Peyer's patch (tissue), 4 donors: Measurements from ENCODE around the gene IRS1. TPM values are rescaled to one million over a fixed set of nuclear protein-coding genes. Genes with fewer than 3 reads are reported as not detected.
A peak's percentile ranks its signal among the peaks of the same experiment; 100 is the strongest.

ENCODE experiments used
- DNase-seq, 3 donors: peaks; one replicate each; pipeline ENCODE4 v3.0.0-alpha.2; 2017 to 2019
- H3K27ac ChIP-seq, 4 donors: fragments of 200-600 bp; sonication (generic); one replicate each; pipeline ENCODE4 v1.5.1; 2016 to 2019
- H3K27me3 ChIP-seq, 2 donors: fragments of 200-600 bp; sonication (generic); one replicate each; pipeline ENCODE4 v1.5.1; 2019
- H3K36me3 ChIP-seq, 3 donors: fragments of 200-600 bp; sonication (generic); one replicate each; pipeline ENCODE4 v1.5.1; 2016 to 2019
- H3K4me1 ChIP-seq, 4 donors: fragments of 200-600 bp; sonication (generic); one replicate each; pipeline ENCODE4 v1.5.1; 2016 to 2019
- H3K4me3 ChIP-seq, 4 donors: fragments of 200-600 bp; sonication (generic); 1 replicate in 3 of 4; 2 replicates in 1 of 4; pipeline ENCODE4 v1.5.1; 2016 to 2019; ENCODE audit warnings: mild to moderate bottlenecking in 1 of 4
- H3K9me3 ChIP-seq, 4 donors: fragments of 200-600 bp; sonication (generic); one replicate each; pipeline ENCODE4 v1.5.1; 2016 to 2019; ENCODE audit warnings: mild to moderate bottlenecking in 1 of 4
- POLR2A ChIP-seq, 2 donors: fragments of 450-650 bp; IDR thresholded peaks; one replicate each; pipeline ENCODE4 v1.5.1; 2017; ENCODE audit warnings: antibody characterized with exemption in 2 of 2, mild to moderate bottlenecking in 2 of 2, moderate library complexity in 2 of 2
- total RNA-seq, 4 donors: library from RNA; depleted of rRNA; stranded (reverse); fragments of >200 nt; gene quantifications; one replicate each; pipeline ENCODE4 v1.1.0, GENCODE V29; 2016
- TF ChIP-seq, protein P1 (sequence below), 6 experiments: fragments of 450-650 bp in 4 of 6; fragments of 200-600 bp in 2 of 6; sonication (generic) in 1 of 6; IDR thresholded peaks; one replicate each; pipeline ENCODE4 v1.5.1; 2017 to 2019; ENCODE audit warnings: antibody characterized with exemption in 6 of 6, mild to moderate bottlenecking in 3 of 6, moderate library complexity in 1 of 6

Gene IRS1
- total RNA-seq, 4 donors from 2014 or later = 8.3 to 67.7 (median 22.5) TPM

DNA sequence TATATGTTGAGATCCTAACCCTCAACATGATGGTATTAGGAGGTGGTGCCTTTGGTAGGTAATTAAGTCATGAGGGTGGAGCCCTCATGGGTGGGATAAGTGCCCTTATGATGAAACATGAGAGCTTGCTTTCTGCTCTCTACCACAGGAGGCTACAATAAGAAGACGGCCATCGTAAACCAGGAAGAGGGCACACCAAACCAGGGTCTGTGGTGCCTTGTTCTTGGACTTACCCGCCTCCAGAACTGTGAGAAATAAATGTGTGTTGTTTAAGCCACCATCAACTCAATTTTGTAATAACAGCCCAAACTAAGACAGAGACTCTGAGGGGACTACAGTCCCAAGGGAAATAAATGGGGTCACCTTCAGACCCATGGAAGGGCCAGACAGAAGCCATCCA lies 52.3 kb downstream of the IRS1 start:
- no peaks in the 10 kb centered on the region for H3K27me3 ChIP-seq
- peaks cover 0 to 4% (median 0%) of the 10 kb centered on the region in 4 donors for H3K4me1 ChIP-seq
- no peaks in the 10 kb centered on the region for H3K36me3 ChIP-seq
- no peaks in the 10 kb centered on the region for H3K9me3 ChIP-seq
- TF ChIP-seq POLR2A (IDR thresholded peaks at IDR 0.05) = no peak
- TF ChIP-seq, protein P1, sequence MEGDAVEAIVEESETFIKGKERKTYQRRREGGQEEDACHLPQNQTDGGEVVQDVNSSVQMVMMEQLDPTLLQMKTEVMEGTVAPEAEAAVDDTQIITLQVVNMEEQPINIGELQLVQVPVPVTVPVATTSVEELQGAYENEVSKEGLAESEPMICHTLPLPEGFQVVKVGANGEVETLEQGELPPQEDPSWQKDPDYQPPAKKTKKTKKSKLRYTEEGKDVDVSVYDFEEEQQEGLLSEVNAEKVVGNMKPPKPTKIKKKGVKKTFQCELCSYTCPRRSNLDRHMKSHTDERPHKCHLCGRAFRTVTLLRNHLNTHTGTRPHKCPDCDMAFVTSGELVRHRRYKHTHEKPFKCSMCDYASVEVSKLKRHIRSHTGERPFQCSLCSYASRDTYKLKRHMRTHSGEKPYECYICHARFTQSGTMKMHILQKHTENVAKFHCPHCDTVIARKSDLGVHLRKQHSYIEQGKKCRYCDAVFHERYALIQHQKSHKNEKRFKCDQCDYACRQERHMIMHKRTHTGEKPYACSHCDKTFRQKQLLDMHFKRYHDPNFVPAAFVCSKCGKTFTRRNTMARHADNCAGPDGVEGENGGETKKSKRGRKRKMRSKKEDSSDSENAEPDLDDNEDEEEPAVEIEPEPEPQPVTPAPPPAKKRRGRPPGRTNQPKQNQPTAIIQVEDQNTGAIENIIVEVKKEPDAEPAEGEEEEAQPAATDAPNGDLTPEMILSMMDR (IDR thresholded peaks at IDR 0.05) = no peak
- no peak overlapping the region for H3K27ac ChIP-seq
- DNase-seq = no peak
- no peak overlapping the region for H3K4me3 ChIP-seq

DNA sequence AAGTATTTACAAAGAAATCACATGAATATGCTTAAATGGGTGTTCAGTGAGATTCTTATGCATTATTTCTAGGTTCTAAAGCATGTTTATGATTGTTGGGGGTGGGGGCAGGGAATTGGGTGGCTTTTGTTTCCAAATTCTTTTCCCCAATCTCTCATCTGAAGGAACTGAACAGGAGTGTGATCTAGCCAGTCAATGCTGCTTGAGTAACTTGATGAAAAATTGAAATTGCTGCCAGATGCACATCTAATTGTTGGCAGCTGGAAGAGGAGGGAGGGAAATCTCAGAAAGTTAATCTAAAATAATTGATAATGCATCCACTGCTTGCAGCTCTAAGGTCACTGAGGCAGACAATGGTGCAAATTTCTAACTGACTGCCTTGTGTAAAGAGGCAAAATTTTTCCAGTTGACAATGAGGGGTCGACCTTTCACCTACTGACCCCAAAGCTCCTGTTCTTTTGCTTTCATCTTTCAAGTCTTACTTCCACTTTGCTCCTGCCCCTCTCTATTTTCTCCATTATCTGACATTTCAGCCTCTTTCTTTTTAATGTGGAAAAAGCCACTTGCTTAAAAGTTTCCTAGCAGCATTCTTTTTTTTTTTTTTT lies 53.3 kb downstream of the IRS1 start:
- H3K4me3 ChIP-seq = no peak overlapping the region
- H3K27me3 ChIP-seq = no peaks in the 10 kb centered on the region
- H3K4me1 ChIP-seq = no peaks in the 10 kb centered on the region
- no peaks in the 10 kb centered on the region for H3K9me3 ChIP-seq
- no peak for TF ChIP-seq POLR2A (IDR thresholded peaks at IDR 0.05)
- TF ChIP-seq, protein P1 (IDR thresholded peaks at IDR 0.05) = no peak
- DNase-seq = no peak
- no peak overlapping the region for H3K27ac ChIP-seq
- no peaks in the 10 kb centered on the region for H3K36me3 ChIP-seq

DNA sequence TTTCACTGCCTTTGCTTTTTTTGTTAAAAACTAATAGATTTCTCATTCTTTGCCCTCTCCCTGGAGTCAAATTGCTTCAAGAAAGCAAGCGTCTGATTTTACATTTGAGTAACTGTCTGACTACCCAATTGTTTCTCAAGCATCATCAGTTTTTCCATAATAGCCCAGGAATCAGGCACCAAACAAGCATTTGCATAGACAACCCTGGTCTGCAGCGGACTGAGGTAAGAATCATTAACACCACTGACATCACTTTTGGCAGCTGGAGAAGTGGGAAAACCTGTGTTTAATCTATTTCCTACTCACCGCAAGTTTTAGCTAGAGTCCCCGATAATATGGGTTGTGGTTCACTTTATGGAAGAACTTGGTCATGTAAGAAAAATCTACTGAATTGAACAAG lies 55.7 kb downstream of the IRS1 start:
- Histone ChIP-seq H3K27ac (no peak overlapping the region), H3K4me1 (peaks cover 0 to 18% (median 0%) of the 10 kb centered on the region in 4 donors)
- DNase-seq = no peak

DNA sequence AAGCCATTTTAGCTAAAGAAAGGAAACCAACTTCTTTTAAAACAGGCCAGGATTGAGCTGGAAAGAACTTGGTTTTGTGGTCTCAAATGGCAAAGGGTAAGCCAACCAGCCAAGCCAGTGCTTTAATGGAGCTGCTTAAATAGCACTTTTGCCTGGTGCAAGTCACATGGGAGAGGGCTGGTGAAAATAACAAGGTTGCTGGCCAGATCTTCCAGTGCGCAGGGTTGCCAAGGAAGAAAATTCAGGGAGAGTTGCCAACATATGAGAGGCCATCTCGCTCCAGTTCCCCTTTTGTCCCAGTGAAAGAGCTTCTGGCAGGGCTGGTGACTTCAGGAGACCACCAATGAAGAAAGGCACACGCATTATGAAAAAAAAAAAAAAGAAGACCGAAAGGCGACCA lies 57.3 kb downstream of the IRS1 start:
- no peak for DNase-seq

More for the DNA sequence above, 55.7 kb downstream of the IRS1 start:
- TF ChIP-seq POLR2A (IDR thresholded peaks at IDR 0.05) = no peak
- TF ChIP-seq, protein P1 (IDR thresholded peaks at IDR 0.05) = no peak
- no peaks in the 10 kb centered on the region for H3K9me3 ChIP-seq
- H3K27me3 ChIP-seq = no peaks in the 10 kb centered on the region
- H3K36me3 ChIP-seq = no peaks in the 10 kb centered on the region
- H3K4me3 ChIP-seq = no peak overlapping the region

DNA sequence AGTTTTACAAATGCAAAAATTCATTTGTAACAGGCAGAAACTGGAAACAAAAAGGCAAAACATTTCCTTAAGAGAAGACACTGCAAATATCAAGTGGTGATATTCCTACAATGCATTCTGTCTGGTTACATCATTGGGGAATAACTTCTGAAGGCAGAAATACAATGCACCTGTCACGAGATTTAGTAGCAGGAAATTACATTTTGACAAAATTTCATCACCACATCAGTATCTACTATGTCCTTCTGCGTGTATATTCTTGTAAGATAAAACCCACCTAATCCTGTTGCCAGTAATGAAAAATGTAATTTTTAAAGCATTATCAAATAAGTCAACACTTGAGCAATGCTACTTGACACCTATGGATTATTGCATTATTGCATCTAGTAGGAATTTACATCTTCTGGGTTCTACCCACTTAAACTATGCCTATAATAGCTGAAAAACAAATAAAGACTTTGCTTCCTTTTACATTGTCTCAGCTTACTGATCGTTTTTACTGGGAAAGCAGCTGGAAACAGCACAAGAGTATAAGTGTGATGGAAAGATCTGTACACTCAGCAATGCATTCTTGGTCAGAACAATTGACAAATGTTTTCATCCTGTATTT lies 59.5 kb downstream of the IRS1 start:
- Histone ChIP-seq H3K27ac (peak overlapping the region in 2 of 4 donors; percentile 83 to 85), H3K9me3 (no peaks in the 10 kb centered on the region), H3K36me3 (no peaks in the 10 kb centered on the region), H3K4me1 (peaks cover 0 to 33% (median 0%) of the 10 kb centered on the region in 4 donors), H3K4me3 (no peak overlapping the region), H3K27me3 (no peaks in the 10 kb centered on the region)
- DNase-seq = no peak
- no peak for TF ChIP-seq POLR2A (IDR thresholded peaks at IDR 0.05)
- TF ChIP-seq, protein P1 (IDR thresholded peaks at IDR 0.05) = no peak

More for the DNA sequence above, 57.3 kb downstream of the IRS1 start:
- no peaks in the 10 kb centered on the region for H3K9me3 ChIP-seq
- TF ChIP-seq POLR2A (IDR thresholded peaks at IDR 0.05) = no peak
- TF ChIP-seq, protein P1 (IDR thresholded peaks at IDR 0.05) = no peak
- H3K27me3 ChIP-seq = no peaks in the 10 kb centered on the region
- peaks cover 0 to 33% (median 0%) of the 10 kb centered on the region in 4 donors for H3K4me1 ChIP-seq
- no peaks in the 10 kb centered on the region for H3K36me3 ChIP-seq
- H3K4me3 ChIP-seq = no peak overlapping the region
- H3K27ac ChIP-seq = peak overlapping the region in 2 of 4 donors; percentile 9 to 44
